HG03575 (cell line): ENCODE measurements around the gene PACC1.

Experiments used
- ATAC-seq: cut with Tn5 transposase; IDR thresholded peaks from one replicate; pipeline ENCODE4 v1.9.1; 2021; ENCODE audit not compliant: unreplicated experiment, insufficient number of reproducible peaks, low FRiP score; ENCODE audit errors: extremely low read depth

PACC1 gene

GRCh38 chr1:212414328-212415106 lies at the start of gene PACC1:
PACC1 (minus strand) TSS chr1:212414886; CDS start chr1:212414757, 129 bp downstream.
- peak; percentile 94 for ATAC-seq

DNA sequence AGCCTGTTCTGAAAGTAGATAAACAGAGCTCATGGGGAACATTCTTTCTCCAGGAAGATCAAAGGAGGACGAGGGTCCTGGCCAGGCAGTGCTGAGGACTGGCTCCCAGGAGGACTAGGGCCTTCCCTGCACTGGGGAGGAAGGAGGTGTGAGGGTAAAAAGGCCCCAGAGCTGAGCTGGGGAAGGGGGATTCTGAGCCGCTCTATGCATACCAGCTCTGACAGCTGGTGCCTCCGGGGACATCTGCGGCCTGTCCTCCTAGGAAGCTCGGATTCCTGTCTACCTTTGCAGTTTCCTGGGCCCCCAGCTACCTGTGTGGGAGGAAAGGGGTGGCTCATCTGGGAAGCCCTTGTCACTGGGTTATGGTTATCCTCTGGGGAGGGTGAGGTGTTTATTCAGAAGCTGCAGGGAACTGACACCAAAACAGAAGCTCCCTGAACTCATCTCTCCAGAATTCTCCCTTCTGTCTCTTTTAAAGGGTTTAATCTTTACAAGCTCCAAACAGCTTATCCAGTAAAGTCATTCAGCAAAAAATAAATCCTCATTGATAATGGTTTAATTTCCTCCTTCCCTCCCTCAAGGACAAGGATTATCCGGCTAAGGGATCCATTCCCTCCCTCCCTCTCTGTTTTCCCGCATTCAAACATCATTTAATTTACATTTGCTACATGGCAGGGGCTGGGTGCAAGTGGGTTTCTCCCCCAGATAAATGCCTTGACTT lies 49.0 kb upstream of the PACC1 start:
- no peak for ATAC-seq

- ATAC-seq, result no peak
These were observed 47.4 kb upstream of the PACC1 start for GRCh38 chr1:212461916-212462660.

DNA sequence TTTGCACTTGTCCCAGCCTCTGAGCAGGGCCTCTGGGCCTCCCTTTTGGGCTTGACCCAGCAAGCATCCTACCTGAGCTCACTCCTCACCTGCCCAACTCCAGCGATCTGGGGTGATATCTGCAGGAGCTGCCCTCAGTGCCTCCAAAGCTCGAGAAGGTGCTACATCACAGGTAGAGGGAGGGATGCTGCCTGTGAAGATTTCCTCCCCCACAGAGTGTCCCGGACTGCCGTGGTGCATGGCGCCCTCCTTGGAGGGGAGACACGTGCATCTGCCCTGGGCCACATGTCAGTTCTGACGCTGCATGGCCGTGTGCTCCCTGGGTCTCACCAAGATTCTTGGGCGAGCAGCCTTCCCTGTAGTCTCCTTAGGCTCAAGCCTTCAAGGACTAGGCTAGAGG lies 45.7 kb upstream of the PACC1 start:
- ATAC-seq, result no peak

DNA sequence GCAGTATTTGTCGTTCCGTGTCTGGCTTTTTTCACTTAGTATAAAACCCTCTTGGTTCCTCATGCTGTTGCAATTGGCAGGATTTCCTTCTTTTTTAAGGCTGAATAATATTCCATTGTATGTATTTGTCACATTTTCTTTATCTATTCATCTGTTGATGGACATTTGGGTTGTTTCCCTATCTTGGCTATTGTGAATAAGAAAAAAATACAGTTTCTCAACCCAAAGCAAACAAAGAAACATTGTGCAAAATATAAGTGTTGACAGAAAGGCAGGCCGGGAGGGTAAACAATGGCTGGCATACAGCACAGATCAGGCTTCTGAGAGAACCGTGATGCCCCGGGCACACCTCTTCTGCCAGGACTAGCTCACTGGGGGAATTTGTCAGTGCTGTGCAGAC lies 45.0 kb upstream of the PACC1 start:
- ATAC-seq, result no peak

- no peak for ATAC-seq
These were observed 44.1 kb upstream of the PACC1 start for GRCh38 chr1:212458817-212459216.

- ATAC-seq, result no peak
These were observed 43.2 kb upstream of the PACC1 start for GRCh38 chr1:212457740-212458338.

GRCh38 chr1:212455803-212456528 lies 41.3 kb upstream of the PACC1 start:
- ATAC-seq, result no peak

- ATAC-seq, result no peak
These were observed 40.7 kb upstream of the PACC1 start for GRCh38 chr1:212455401-212455800.

DNA sequence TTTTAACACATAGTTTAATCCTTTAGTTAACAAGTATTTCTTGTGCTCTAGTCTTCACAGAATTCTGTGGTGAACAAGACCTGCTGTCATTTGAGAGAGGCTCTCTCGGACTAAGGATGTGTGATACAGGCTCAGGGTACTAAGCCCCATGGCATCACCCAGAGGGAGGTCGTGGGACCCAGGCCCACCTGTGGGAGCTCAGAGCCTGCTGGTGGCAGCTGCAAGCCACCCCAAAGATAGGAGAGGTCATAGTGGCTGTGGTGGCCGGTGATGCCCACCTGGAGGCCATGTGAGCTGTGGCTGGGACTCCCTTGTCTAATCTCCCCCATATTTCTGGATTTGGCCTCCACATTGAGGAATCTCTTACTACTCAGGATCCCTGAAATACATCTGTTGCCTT lies 40.1 kb upstream of the PACC1 start:
- ATAC-seq, result no peak

- no peak for ATAC-seq
These were observed 38.6 kb upstream of the PACC1 start for GRCh38 chr1:212453156-212453857.

DNA sequence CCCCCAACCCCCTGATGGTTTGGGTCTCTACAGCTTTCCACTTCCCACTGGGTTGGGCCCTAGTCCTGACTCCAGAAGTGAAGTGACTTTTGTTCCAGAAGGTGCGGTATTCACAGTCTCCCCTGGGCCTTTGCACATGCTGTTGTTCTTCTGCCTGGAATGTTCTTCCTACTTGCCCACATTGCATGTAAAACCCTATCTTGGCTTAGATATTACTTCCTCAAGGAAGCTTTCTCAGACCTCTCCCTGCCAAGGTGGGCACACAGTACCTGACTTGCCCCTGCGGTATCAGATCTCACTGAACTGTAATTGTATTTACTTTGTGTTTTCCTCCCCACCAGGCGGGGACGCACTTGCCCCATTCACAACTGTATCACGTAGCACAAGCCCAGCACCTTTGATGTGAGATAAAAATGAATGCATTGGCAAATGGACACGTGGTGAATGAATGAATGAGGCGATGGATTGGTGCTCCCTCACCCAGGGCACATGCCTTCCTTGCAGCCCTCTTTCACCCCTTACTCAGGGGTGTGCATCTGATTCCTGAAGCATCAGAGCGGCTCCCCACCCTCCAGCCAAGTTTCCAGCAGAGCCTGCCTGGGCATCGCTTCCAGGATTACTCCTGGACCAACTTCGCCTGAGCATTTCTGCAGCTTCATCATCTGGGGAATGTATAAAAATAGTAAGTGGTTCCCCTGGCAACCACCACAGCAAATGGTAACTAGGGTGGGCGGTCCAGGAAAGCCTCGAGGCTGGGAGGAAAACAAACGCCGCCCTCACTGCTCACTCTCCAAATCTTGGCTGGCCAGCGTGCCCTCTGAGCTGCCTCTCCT lies 37.9 kb upstream of the PACC1 start:
- no peak for ATAC-seq

- no peak for ATAC-seq
These were observed 37.0 kb upstream of the PACC1 start for GRCh38 chr1:212451416-212452322.

DNA sequence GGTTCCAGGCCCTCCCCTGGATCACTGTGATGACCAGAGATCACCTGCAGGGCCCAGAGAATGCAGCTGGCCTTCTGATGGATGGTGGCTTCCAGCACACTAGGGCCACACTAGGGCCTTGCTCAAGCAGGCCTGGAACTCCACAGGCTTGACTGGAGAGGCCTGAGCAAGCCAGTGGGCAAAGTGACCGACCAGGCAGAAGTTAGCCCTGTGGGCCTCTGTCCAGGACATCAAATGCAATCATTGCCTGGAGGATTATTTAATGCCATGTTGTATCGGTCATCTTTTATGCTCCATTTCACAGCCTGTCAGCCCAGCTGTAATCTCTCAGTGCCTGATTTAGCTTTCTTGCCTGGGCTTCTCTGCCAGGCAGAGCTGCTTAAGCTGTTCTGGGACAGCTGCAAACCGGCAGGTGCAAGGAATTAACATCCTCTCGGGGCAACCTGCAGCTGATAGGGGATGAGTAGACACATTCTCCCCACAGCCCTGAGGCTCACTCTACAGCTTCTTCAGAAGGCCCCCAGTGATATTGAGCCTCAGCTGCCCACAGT lies 35.7 kb upstream of the PACC1 start:
- no peak for ATAC-seq

DNA sequence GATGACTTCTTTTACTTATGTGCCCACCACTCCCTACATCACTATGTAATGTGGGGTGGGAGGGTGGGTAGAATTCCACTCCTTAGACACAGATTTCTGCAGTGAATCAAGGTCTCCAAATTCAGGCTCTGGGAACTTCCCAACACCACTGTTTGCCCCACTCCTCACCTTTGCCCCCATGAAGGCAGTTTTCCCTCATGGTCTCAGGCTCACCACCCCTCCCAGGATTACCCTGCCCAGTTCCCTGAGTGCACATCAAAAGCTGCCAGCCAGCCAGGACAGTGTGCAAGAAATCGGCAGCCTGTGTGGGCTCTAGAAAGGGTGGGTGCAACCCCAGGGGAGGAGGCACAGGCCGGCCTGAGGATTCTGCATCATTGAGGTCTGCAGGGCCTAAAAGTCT lies 32.8 kb upstream of the PACC1 start:
- ATAC-seq, result no peak

DNA sequence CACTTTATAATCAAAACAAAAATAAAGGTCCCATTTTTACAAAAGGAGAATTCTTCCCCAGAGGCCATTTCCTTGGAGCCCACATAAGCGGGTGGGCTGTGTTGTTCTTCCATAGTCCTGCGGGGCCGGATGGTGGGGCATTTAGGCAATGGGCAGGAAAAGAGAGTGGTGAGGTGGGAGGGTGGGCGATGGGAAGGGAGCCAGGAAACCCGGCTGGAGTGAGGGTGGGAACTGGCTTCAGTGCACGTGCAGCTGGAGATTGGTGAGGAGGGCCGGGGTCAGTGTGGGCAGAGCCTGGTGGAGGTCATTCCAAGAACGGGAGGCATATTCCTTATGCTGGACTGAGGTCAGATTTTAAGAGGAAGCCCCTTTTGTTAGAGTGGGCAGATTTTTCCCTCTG lies 31.6 kb upstream of the PACC1 start:
- no peak for ATAC-seq
